K562 (cell line): ENCODE results near the gene ZNF438. TPM values are rescaled to one million over a fixed set of nuclear protein-coding genes. Genes with fewer than 3 reads are reported as not detected.

Experiments
- ATAC-seq: fragments of 200-7000 bp; cut with Tn5 transposase; 3 replicates; pipeline ENCODE4 v1.9.1; 2020; ENCODE audit warnings: moderate library complexity
- BruUV-seq: library from RNA; stranded (reverse); fragments of 400-500 nt; replicated peaks from 2 replicates; lab custom pipeline; 2021; lab: Mats Ljungman, UMichigan
- CTCF ChIA-PET: fragments of 300-600 bp; formaldehyde crosslinking; extraction: SDS; loops from one replicate; lab custom pipeline; 2021; ENCODE audit warnings: low intra/inter-chr PET ratio; lab: Yijun Ruan, JAX
- POLR2A ChIA-PET: fragments of 300-600, 350-650 bp; sonication (Branson Sonifier 250); formaldehyde crosslinking; extraction: SDS; loops from one replicate; lab custom pipeline; 2021; ENCODE audit warnings: antibody characterized with exemption, inconsistent platforms; lab: Yijun Ruan, JAX
- DNase-seq, 4 experiments: peaks; one replicate each; pipeline versions ENCODE4 v3.0.0 to v3.0.0-alpha.2; 2011 to 2018; ENCODE audit warnings: low spot score in 3 of 4, mixed read lengths in 3 of 4; ENCODE audit errors: extremely low read depth in 1 of 4
- FAIRE-seq: peaks from 2 replicates; lab custom pipeline; 2011; peaks lifted over from hg19 to GRCh38; lab: Jason Lieb, UNC
- H2AFZ ChIP-seq: 2 replicates; pipeline ENCODE4 v1.6.0; 2011; ENCODE audit warnings: low read depth, low read length, control low read depth, inconsistent platforms
- H3K27ac ChIP-seq: fragments of 200-600 bp; 3 replicates; pipeline ENCODE4 v1.8.0; 2011; ENCODE audit warnings: low read depth, mild to moderate bottlenecking, control low read depth, inconsistent platforms, low read length, moderate library complexity, mixed read lengths; ENCODE audit errors: extremely low read depth
- H3K27me3 ChIP-seq, 2 experiments: fragments of 300-600 bp in 1 of 2; 2 replicates in 1 of 2; 3 replicates in 1 of 2; pipeline versions ENCODE4 v1.6.0 to v1.8.0; 2011; ENCODE audit warnings: inconsistent platforms in 2 of 2, low read length in 2 of 2, mild to moderate bottlenecking in 1 of 2, mixed read lengths in 1 of 2, moderate library complexity in 1 of 2; ENCODE audit not compliant: control insufficient read depth in 2 of 2, insufficient read depth in 2 of 2
- H3K36me3 ChIP-seq: fragments of 300-600 bp; 3 replicates; pipeline ENCODE4 v1.8.0; 2011; ENCODE audit warnings: mild to moderate bottlenecking, low read length, inconsistent platforms; ENCODE audit not compliant: control insufficient read depth, insufficient read depth
- H3K4me1 ChIP-seq, 2 experiments: fragments of 200-600 bp in 1 of 2; replicated peaks in 1 of 2; 2 replicates in 1 of 2; 3 replicates in 1 of 2; pipeline versions ENCODE4 v1.5.1 to v1.8.0; 2011; ENCODE audit warnings: inconsistent platforms in 2 of 2, low read length in 2 of 2, mild to moderate bottlenecking in 1 of 2, mixed read lengths in 1 of 2, moderate library complexity in 1 of 2; ENCODE audit not compliant: control insufficient read depth in 2 of 2, insufficient read depth in 2 of 2
- H3K4me2 ChIP-seq: 2 replicates; pipeline ENCODE4 v1.6.1; 2011; ENCODE audit warnings: low read length, control low read depth, inconsistent platforms, mixed read lengths; ENCODE audit not compliant: insufficient read depth
- H3K4me3 ChIP-seq: fragments of 200-600 bp; sonication (generic), shearing (Covaris generic); 2 replicates; pipeline ENCODE4 v1.5.1; 2016; ENCODE audit warnings: control low read depth, inconsistent platforms
- H3K79me2 ChIP-seq: fragments of 200-600 bp; 3 replicates; pipeline ENCODE4 v1.8.0; 2011; ENCODE audit warnings: low read length, inconsistent platforms; ENCODE audit not compliant: control insufficient read depth, insufficient read depth
- H3K9ac ChIP-seq, 2 experiments: 2 replicates each; pipeline versions ENCODE4 v1.6.0 to v1.6.1; 2011; ENCODE audit warnings: low read depth in 2 of 2, low read length in 2 of 2, control low read depth in 1 of 2, inconsistent platforms in 1 of 2, mild to moderate bottlenecking in 1 of 2, mixed read lengths in 1 of 2; ENCODE audit not compliant: insufficient read depth in 1 of 2
- H3K9me1 ChIP-seq: one replicate; pipeline ENCODE4 v1.6.0; 2011; ENCODE audit warnings: inconsistent platforms, mild to moderate bottlenecking, low read length, moderate library complexity; ENCODE audit not compliant: control insufficient read depth, insufficient read depth
- H3K9me3 ChIP-seq: replicated peaks from 2 replicates; pipeline ENCODE4 v1.5.1; 2011; ENCODE audit warnings: low read depth, low read length, inconsistent platforms; ENCODE audit not compliant: control insufficient read depth, insufficient read depth
- H4K20me1 ChIP-seq: replicated peaks from 2 replicates; pipeline ENCODE4 v1.6.1; 2011; ENCODE audit warnings: low read length, inconsistent platforms, mixed read lengths; ENCODE audit not compliant: control insufficient read depth, insufficient read depth
- CHCHD3 ChIP-seq: fragments of 250-450 bp; sonication (Bioruptor Pico); IDR thresholded peaks from 2 replicates; pipeline ENCODE4 v2.1.2; 2022; ENCODE audit warnings: mild to moderate bottlenecking
- FOXJ3 ChIP-seq: sonication (generic); formaldehyde crosslinking; IDR thresholded peaks from 2 replicates; pipeline ENCODE4 v1.4.0; 2020; ENCODE audit warnings: mild to moderate bottlenecking, missing genetic modification reagents
- ILK ChIP-seq: fragments of 450-650 bp; IDR thresholded peaks from 2 replicates; pipeline ENCODE4 v1.6.1; 2016; ENCODE audit warnings: missing genetic modification characterization, low read depth, mild to moderate bottlenecking, missing compliant biosample characterization, moderate library complexity, borderline replicate concordance
- PTTG1 ChIP-seq: fragments of 450-650 bp; IDR thresholded peaks from 2 replicates; pipeline ENCODE4 v1.6.1; 2016; ENCODE audit warnings: low read depth, mild to moderate bottlenecking, missing genetic modification characterization, missing compliant biosample characterization
- SP1 ChIP-seq: sonication (generic); formaldehyde crosslinking; IDR thresholded peaks from 2 replicates; pipeline ENCODE4 v1.8.1; 2022; ENCODE audit warnings: mild to moderate bottlenecking, missing genetic modification reagents
- TAL1 ChIP-seq: fragments of 450-650 bp; IDR thresholded peaks from 2 replicates; pipeline ENCODE4 v1.6.1; 2016; ENCODE audit warnings: mild to moderate bottlenecking
- ZNF124 ChIP-seq: sonication (generic); formaldehyde crosslinking; IDR thresholded peaks from 2 replicates; pipeline ENCODE4 v1.8.1; 2022; ENCODE audit warnings: missing genetic modification reagents
- ZNF174 ChIP-seq: fragments of 250-450 bp; sonication (Bioruptor Pico); IDR thresholded peaks from 2 replicates; pipeline ENCODE4 v1.4.0; 2020; ENCODE audit warnings: mild to moderate bottlenecking
- ZNF76 ChIP-seq: fragments of 250-450 bp; sonication (Bioruptor Pico); IDR thresholded peaks from 2 replicates; pipeline ENCODE4 v1.4.0; 2020; ENCODE audit warnings: mild to moderate bottlenecking, moderate library complexity, borderline replicate concordance
- WGBS: fragments of 100-300 bp; shearing (Covaris generic); methylation state at CpG from one replicate; pipeline ENCODE4 v1.1.6; 2016; ENCODE audit warnings: low coverage, mixed read lengths; ENCODE audit not compliant: insufficient coverage; ENCODE audit errors: missing lambda C conversion rate; 5-methylcytosine and 5-hydroxymethylcytosine counted together
- in situ Hi-C: fragments of 300-500 bp; cut with MboI; formaldehyde crosslinking; loops from 4 replicates; pipeline ENCODE4 v1.15.0; 2018; ENCODE audit warnings: inconsistent platforms, mixed read lengths
- intact Hi-C: fragments of 100-400 bp; cut with micrococcal nuclease; formaldehyde crosslinking; loops from 2 replicates; pipeline ENCODE4 v1.14.2; 2022
- polyA plus RNA-seq, 8 experiments: library from polyadenylated mRNA; depleted of rRNA in 4 of 8; stranded (reverse) in 5 of 8; unstranded in 3 of 8; fragments of >200 nt; fragmentation: Nextera tagmentation in 2 of 8; fragmentation: Illumina TruSeq in 1 of 8; extraction: Ambion mirVana in 2 of 8; extraction: Trizol in 1 of 8; gene quantifications; 2 replicates each; pipeline versions ENCODE4 v1.2.1 to v1.2.3, GENCODE V29; 2011 to 2014; ENCODE audit warnings: inconsistent platforms in 1 of 8, missing spikeins in 1 of 8
- total RNA-seq, 7 experiments: library from RNA; depleted of rRNA in 6 of 7; stranded (reverse); fragments of >200 nt in 6 of 7; fragmentation: Illumina TruSeq in 2 of 7; extraction: Trizol in 2 of 7; gene quantifications; 2 replicates each; pipeline versions ENCODE4 v1.2.1 to v1.2.3, GENCODE V29; 2011 to 2021; ENCODE audit warnings: low replicate concordance in 1 of 7
- TF ChIP-seq, protein P1 (sequence below): fragments of 250-450 bp; sonication (Bioruptor Pico); IDR thresholded peaks from 2 replicates; pipeline ENCODE4 v1.4.0; 2020
- TF ChIP-seq, protein P2 (sequence below): fragments of 450-650 bp; formaldehyde crosslinking; IDR thresholded peaks from 2 replicates; pipeline ENCODE4 v1.4.0; 2020; ENCODE audit warnings: mild to moderate bottlenecking, moderate library complexity
- TF ChIP-seq, protein P3 (sequence below): fragments of 250-450 bp; sonication (Bioruptor Pico); IDR thresholded peaks from 2 replicates; pipeline ENCODE4 v1.4.0; 2020; ENCODE audit warnings: mild to moderate bottlenecking, moderate library complexity, borderline replicate concordance
- TF ChIP-seq, protein P4 (sequence below): fragments of 450-650 bp; IDR thresholded peaks from 2 replicates; pipeline ENCODE4 v1.6.1; 2016; ENCODE audit warnings: antibody characterized with exemption
- TF ChIP-seq, protein P5 (sequence below): sonication (generic); formaldehyde crosslinking; IDR thresholded peaks from 2 replicates; pipeline ENCODE4 v1.8.0; 2022; ENCODE audit warnings: missing genetic modification reagents, mild to moderate bottlenecking, borderline replicate concordance

ZNF438 gene
- total and polyA plus RNA-seq, 9 of the 15 experiments (the other 6 are each of a cell fraction or from before 2014, with no cell fraction given), result 0.45 to 1.5 (median 0.91) TPM

- H3K27me3 ChIP-seq, result peaks cover 0 to 2% of the 10 kb centered on the region in 2 experiments; a peak in 2 of 5 replicates
- BruUV-seq, result no TSS peak
- H3K4me3 ChIP-seq, result no peak overlapping the region
- in situ Hi-C loops (no loop called here), intact Hi-C loops (no loop called here)
- H2AFZ ChIP-seq, result no peak overlapping the region
- no peak overlapping the region for H3K4me2 ChIP-seq
- no peaks in the 10 kb centered on the region for H4K20me1 ChIP-seq
- no peaks in the 10 kb centered on the region for H3K9me1 ChIP-seq
- H3K9ac ChIP-seq, result no peak overlapping the region
- no peaks in the 10 kb centered on the region for H3K36me3 ChIP-seq
- DNase-seq (no peak), ATAC-seq (no peak)
- H3K9me3 ChIP-seq, result no peaks in the 10 kb centered on the region
- POLR2A ChIA-PET, result interaction anchor here (1.2 kb wide), 1 partner anchor 20 kb away, joined by 8 read pairs; the partner anchor contains the start of gene ZNF438
- WGBS, result 1% methylated on average over 4 of the region's 4 CpGs
- no peaks in the 10 kb centered on the region for H3K4me1 ChIP-seq
- TF ChIP-seq, protein P1, sequence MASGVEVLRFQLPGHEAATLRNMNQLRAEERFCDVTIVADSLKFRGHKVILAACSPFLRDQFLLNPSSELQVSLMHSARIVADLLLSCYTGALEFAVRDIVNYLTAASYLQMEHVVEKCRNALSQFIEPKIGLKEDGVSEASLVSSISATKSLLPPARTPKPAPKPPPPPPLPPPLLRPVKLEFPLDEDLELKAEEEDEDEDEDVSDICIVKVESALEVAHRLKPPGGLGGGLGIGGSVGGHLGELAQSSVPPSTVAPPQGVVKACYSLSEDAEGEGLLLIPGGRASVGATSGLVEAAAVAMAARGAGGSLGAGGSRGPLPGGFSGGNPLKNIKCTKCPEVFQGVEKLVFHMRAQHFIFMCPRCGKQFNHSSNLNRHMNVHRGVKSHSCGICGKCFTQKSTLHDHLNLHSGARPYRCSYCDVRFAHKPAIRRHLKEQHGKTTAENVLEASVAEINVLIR (CRISPR knock-in tag), result no peak
- no peak for TF ChIP-seq ILK (tag)
- no peak for TF ChIP-seq TAL1
- TF ChIP-seq PTTG1 (tag), result no peak
- no peak for TF ChIP-seq ZNF76 (CRISPR knock-in tag)
- TF ChIP-seq FOXJ3, result no peak
- TF ChIP-seq, protein P2, sequence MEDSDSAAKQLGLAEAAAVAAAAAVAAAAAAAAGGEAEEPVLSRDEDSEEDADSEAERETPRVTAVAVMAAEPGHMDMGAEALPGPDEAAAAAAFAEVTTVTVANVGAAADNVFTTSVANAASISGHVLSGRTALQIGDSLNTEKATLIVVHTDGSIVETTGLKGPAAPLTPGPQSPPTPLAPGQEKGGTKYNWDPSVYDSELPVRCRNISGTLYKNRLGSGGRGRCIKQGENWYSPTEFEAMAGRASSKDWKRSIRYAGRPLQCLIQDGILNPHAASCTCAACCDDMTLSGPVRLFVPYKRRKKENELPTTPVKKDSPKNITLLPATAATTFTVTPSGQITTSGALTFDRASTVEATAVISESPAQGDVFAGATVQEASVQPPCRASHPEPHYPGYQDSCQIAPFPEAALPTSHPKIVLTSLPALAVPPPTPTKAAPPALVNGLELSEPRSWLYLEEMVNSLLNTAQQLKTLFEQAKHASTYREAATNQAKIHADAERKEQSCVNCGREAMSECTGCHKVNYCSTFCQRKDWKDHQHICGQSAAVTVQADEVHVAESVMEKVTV (CRISPR knock-in tag), result no peak
- TF ChIP-seq, protein P3, sequence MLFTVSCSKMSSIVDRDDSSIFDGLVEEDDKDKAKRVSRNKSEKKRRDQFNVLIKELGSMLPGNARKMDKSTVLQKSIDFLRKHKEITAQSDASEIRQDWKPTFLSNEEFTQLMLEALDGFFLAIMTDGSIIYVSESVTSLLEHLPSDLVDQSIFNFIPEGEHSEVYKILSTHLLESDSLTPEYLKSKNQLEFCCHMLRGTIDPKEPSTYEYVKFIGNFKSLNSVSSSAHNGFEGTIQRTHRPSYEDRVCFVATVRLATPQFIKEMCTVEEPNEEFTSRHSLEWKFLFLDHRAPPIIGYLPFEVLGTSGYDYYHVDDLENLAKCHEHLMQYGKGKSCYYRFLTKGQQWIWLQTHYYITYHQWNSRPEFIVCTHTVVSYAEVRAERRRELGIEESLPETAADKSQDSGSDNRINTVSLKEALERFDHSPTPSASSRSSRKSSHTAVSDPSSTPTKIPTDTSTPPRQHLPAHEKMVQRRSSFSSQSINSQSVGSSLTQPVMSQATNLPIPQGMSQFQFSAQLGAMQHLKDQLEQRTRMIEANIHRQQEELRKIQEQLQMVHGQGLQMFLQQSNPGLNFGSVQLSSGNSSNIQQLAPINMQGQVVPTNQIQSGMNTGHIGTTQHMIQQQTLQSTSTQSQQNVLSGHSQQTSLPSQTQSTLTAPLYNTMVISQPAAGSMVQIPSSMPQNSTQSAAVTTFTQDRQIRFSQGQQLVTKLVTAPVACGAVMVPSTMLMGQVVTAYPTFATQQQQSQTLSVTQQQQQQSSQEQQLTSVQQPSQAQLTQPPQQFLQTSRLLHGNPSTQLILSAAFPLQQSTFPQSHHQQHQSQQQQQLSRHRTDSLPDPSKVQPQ, result no peak
- TF ChIP-seq ZNF174 (CRISPR knock-in tag), result no peak
- TF ChIP-seq, protein P4, sequence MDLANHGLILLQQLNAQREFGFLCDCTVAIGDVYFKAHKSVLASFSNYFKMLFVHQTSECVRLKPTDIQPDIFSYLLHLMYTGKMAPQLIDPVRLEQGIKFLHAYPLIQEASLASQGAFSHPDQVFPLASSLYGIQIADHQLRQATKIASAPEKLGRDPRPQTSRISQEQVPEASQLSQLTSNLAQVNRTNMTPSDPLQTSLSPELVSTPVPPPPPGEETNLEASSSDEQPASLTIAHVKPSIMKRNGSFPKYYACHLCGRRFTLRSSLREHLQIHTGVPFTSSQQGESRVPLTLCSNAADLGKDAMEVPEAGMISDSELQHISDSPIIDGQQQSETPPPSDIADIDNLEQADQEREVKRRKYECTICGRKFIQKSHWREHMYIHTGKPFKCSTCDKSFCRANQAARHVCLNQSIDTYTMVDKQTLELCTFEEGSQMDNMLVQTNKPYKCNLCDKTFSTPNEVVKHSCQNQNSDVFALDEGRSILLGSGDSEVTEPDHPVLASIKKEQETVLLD, result no peak
- TF ChIP-seq, protein P5, sequence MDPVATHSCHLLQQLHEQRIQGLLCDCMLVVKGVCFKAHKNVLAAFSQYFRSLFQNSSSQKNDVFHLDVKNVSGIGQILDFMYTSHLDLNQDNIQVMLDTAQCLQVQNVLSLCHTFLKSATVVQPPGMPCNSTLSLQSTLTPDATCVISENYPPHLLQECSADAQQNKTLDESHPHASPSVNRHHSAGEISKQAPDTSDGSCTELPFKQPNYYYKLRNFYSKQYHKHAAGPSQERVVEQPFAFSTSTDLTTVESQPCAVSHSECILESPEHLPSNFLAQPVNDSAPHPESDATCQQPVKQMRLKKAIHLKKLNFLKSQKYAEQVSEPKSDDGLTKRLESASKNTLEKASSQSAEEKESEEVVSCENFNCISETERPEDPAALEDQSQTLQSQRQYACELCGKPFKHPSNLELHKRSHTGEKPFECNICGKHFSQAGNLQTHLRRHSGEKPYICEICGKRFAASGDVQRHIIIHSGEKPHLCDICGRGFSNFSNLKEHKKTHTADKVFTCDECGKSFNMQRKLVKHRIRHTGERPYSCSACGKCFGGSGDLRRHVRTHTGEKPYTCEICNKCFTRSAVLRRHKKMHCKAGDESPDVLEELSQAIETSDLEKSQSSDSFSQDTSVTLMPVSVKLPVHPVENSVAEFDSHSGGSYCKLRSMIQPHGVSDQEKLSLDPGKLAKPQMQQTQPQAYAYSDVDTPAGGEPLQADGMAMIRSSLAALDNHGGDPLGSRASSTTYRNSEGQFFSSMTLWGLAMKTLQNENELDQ (CRISPR knock-in tag), result no peak
- TF ChIP-seq SP1 (CRISPR knock-in tag), result no peak
- TF ChIP-seq CHCHD3 (CRISPR knock-in tag), result no peak
- TF ChIP-seq ZNF124, result no peak
- TF ChIP-seq, all 486 proteins: peak for 0
- Histone ChIP-seq H3K27ac (no peak overlapping the region), H3K79me2 (no peaks in the 10 kb centered on the region)
- CTCF ChIA-PET, result no interaction called here
- no peak for FAIRE-seq
These were observed 20.0 kb upstream of the ZNF438 start for GRCh38 chr10:31051703-31052102.
